ENCODE results near the gene GPX4. TPM values are rescaled to one million over a fixed set of nuclear protein-coding genes. Genes with fewer than 3 reads are reported as not detected.
A peak's percentile ranks its signal among the peaks of the same experiment; 100 is the strongest.

Gene GPX4
- total and polyA plus RNA-seq, 2 of the 13 experiments (the other 11 are each of a cell fraction or from before 2014, with no cell fraction given): 535 to 613 TPM

GRCh38 chr19:1097810-1098176 lies 6.0 kb upstream of the GPX4 start (continued):
- TF ChIP-seq ZNF331 (CRISPR knock-in tag; IDR thresholded peaks at IDR 0.05) (peak; percentile 87), ZNF446 (CRISPR knock-in tag; IDR thresholded peaks at IDR 0.05) (no peak), DMTF1 (CRISPR knock-in tag; IDR thresholded peaks at IDR 0.05) (no peak), AHDC1 (CRISPR knock-in tag; IDR thresholded peaks at IDR 0.05; ENCODE audit: borderline replicate concordance) (no peak), HIVEP1 (CRISPR knock-in tag; IDR thresholded peaks at IDR 0.05) (no peak; the same call in 1 of the 2 replicates), NFKB2 (CRISPR knock-in tag; IDR thresholded peaks at IDR 0.05; ENCODE audit: borderline replicate concordance) (0 out of 2 replicates have a peak, but pooled peaks have one; percentile 2), KLF13 (CRISPR knock-in tag; IDR thresholded peaks at IDR 0.05) (no peak), DPF2 (CRISPR knock-in tag; IDR thresholded peaks at IDR 0.05; ENCODE audit: borderline replicate concordance, low read depth) (no peak), ZBTB7B (CRISPR knock-in tag; IDR thresholded peaks at IDR 0.05) (no peak), GLMP (CRISPR knock-in tag; IDR thresholded peaks at IDR 0.05; ENCODE audit: borderline replicate concordance) (no peak), ZNF256 (CRISPR knock-in tag; conservative IDR thresholded peaks at IDR 0.05) (no peak), ZNF556 (CRISPR knock-in tag; IDR thresholded peaks at IDR 0.05; ENCODE audit: borderline replicate concordance) (peak; percentile 4; the same call in 1 of the 2 replicates), BATF2 (CRISPR knock-in tag; IDR thresholded peaks at IDR 0.05) (no peak), CBX5 (CRISPR knock-in tag; IDR thresholded peaks at IDR 0.05; ENCODE audit: borderline replicate concordance) (peak; percentile 79; the same call in 1 of the 2 replicates), ZNF414 (CRISPR knock-in tag; IDR thresholded peaks at IDR 0.05) (no peak; the same call in 1 of the 2 replicates), BORCS8-MEF2B (CRISPR knock-in tag; IDR thresholded peaks at IDR 0.05) (no peak), HINFP (CRISPR knock-in tag; IDR thresholded peaks at IDR 0.05; ENCODE audit: low read depth) (no peak)
